Measurements from ENCODE around the gene DNASE1L2.
"Not testable (repeated sequence)": the region's sequence is repeated elsewhere in the genome, so short reads cannot be mapped to it uniquely, and the experiment has no call there.

DNASE1L2 gene

GRCh38 chr16:2236337-2237101 is at the start of gene DNASE1L2:
Gene DNASE1L2 (plus strand): TSS chr16:2236444. CDS start chr16:2236817, 373 bp downstream.
- DNase-seq (ENCODE audit: low spot score): peak; percentile 63

- no peak for DNase-seq (ENCODE audit: low spot score)
These were observed 49.7 kb upstream of the DNASE1L2 start for GRCh38 chr16:2186505-2186904.

GRCh38 chr16:2187212-2187611 is 49.0 kb upstream of the DNASE1L2 start:
- DNase-seq (ENCODE audit: low spot score): no peak

GRCh38 chr16:2188395-2188794 is 47.8 kb upstream of the DNASE1L2 start:
- DNase-seq (ENCODE audit: low spot score): no peak

GRCh38 chr16:2189252-2189893 is 46.9 kb upstream of the DNASE1L2 start:
- no peak for DNase-seq (ENCODE audit: low spot score)

- DNase-seq (ENCODE audit: low spot score): no peak
These were observed 46.1 kb upstream of the DNASE1L2 start for GRCh38 chr16:2190002-2190658.

GRCh38 chr16:2190659-2191445 is 45.4 kb upstream of the DNASE1L2 start:
- DNase-seq (ENCODE audit: low spot score): no peak

GRCh38 chr16:2191446-2191706 is 44.9 kb upstream of the DNASE1L2 start:
- DNase-seq (ENCODE audit: low spot score): no peak

GRCh38 chr16:2194166-2194834 is 41.9 kb upstream of the DNASE1L2 start:
- peak; percentile 62 for DNase-seq (ENCODE audit: low spot score)

- no peak for DNase-seq (ENCODE audit: low spot score)
These were observed 41.4 kb upstream of the DNASE1L2 start for GRCh38 chr16:2194852-2195321.

- no peak for DNase-seq (ENCODE audit: low spot score)
These were observed 40.7 kb upstream of the DNASE1L2 start for GRCh38 chr16:2195322-2196161.

GRCh38 chr16:2196162-2196980 is 39.9 kb upstream of the DNASE1L2 start, which contains the start of gene CASKIN1:
Gene CASKIN1 (minus strand): TSS chr16:2196605. CDS start chr16:2196432, 173 bp downstream.
- DNase-seq (ENCODE audit: low spot score): peak; percentile 52

GRCh38 chr16:2196981-2197511 is 39.2 kb upstream of the DNASE1L2 start:
- no peak for DNase-seq (ENCODE audit: low spot score)

GRCh38 chr16:2197765-2198164 is 38.5 kb upstream of the DNASE1L2 start:
- DNase-seq (ENCODE audit: low spot score): no peak

- no peak for DNase-seq (ENCODE audit: low spot score)
These were observed 38.0 kb upstream of the DNASE1L2 start for GRCh38 chr16:2198283-2198682.

GRCh38 chr16:2199095-2199494 is 37.1 kb upstream of the DNASE1L2 start:
- DNase-seq (ENCODE audit: low spot score): no peak

GRCh38 chr16:2199621-2200139 is 36.6 kb upstream of the DNASE1L2 start:
- no peak for DNase-seq (ENCODE audit: low spot score)

GRCh38 chr16:2200313-2200712 is 35.9 kb upstream of the DNASE1L2 start:
- no peak for DNase-seq (ENCODE audit: low spot score)

GRCh38 chr16:2203119-2203688 is 33.0 kb upstream of the DNASE1L2 start:
- DNase-seq (ENCODE audit: low spot score): not testable (repeated sequence)
